IMR-90 (cell line): ENCODE measurements around the gene TSGA10.
A peak's percentile ranks its signal among the peaks of the same experiment; 100 is the strongest.

Experiments used
- CTCF ChIP-seq: conservative IDR thresholded peaks from 2 replicates; pipeline ENCODE4 v1.5.1; 2012; ENCODE audit warnings: mild to moderate bottlenecking, low read depth, low read length, improper control_type of control experiment
- RFX5 ChIP-seq: IDR thresholded peaks from 2 replicates; pipeline ENCODE4 v1.8.0; 2012; ENCODE audit warnings: low read depth, mild to moderate bottlenecking, low read length, moderate library complexity

DNA sequence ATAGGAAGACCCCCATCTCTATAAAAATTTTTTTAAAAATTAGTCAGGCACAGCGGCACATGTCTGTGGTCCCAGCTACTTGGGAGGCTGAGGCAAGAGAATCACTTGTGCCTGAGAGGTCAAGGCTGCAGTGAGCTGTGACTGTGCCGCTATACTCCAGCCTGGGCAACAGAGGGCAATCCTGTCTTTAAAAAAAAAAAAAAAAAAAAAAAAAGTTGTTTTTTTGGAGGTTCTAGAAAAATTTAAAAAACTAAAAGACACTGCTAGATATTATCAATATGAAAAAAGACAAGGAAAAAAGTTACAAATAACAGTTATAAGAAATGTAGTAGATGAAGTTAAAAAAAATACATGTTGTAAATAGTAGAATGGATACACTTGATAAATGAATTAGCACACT is 69.3 kb downstream of the TSGA10 start:
- TF ChIP-seq RFX5 = no peak
- 0 out of 2 replicates have a peak, but pooled peaks have one; percentile 14 for TF ChIP-seq CTCF
